GM23338 (cell line): ENCODE results near the gene PCED1A. TPM values are rescaled to one million over a fixed set of nuclear protein-coding genes. Genes with fewer than 3 reads are reported as not detected.

Experiments
- ATAC-seq: fragments of 200-7000 bp; cut with Tn5 transposase; 3 replicates; pipeline ENCODE4 v1.9.1; 2020
- DNase-seq: peaks from one replicate; pipeline ENCODE4 v3.0.0-alpha.2; 2015; ENCODE audit warnings: low spot score
- H2AFZ ChIP-seq: fragments of 200-600 bp; sonication (generic); 2 replicates; pipeline ENCODE4 v1.8.0; 2016; ENCODE audit warnings: antibody characterized with exemption, mild to moderate bottlenecking, moderate library complexity
- H3F3A ChIP-seq: fragments of 200-600 bp; sonication (generic); replicated peaks from 2 replicates; pipeline ENCODE4 v1.8.0; 2017; ENCODE audit warnings: antibody characterized with exemption, mixed run types, low read depth
- H3K27ac ChIP-seq: fragments of 200-600 bp; sonication (generic); 2 replicates; pipeline ENCODE4 v1.6.1; 2016; ENCODE audit warnings: low read depth
- H3K27me3 ChIP-seq: fragments of 200-600 bp; sonication (generic); 2 replicates; pipeline ENCODE4 v1.8.0; 2016; ENCODE audit warnings: mild to moderate bottlenecking, mixed run types, moderate library complexity; ENCODE audit not compliant: insufficient read depth
- H3K36me3 ChIP-seq: fragments of 200-600 bp; sonication (generic); 2 replicates; pipeline ENCODE4 v1.8.0; 2016; ENCODE audit warnings: mild to moderate bottlenecking; ENCODE audit not compliant: insufficient read depth
- H3K4me1 ChIP-seq: fragments of 200-600 bp; sonication (generic); 2 replicates; pipeline ENCODE4 v1.8.0; 2016; ENCODE audit warnings: mild to moderate bottlenecking, moderate library complexity; ENCODE audit not compliant: insufficient read depth
- H3K4me2 ChIP-seq: fragments of 200-600 bp; sonication (generic); 2 replicates; pipeline ENCODE4 v1.7.1; 2017; ENCODE audit warnings: mixed run types
- H3K4me3 ChIP-seq: fragments of 200-600 bp; sonication (generic); 2 replicates; pipeline ENCODE4 v1.6.1; 2016; ENCODE audit warnings: mixed run types
- H3K79me2 ChIP-seq: fragments of 200-600 bp; sonication (generic); replicated peaks from 2 replicates; pipeline ENCODE4 v1.8.0; 2017; ENCODE audit warnings: mild to moderate bottlenecking; ENCODE audit not compliant: insufficient read depth
- H3K9me2 ChIP-seq: fragments of 200-600 bp; sonication (generic); 2 replicates; pipeline ENCODE4 v1.8.0; 2017; ENCODE audit not compliant: insufficient read depth
- H4K20me1 ChIP-seq: fragments of 200-600 bp; sonication (generic); replicated peaks from 2 replicates; pipeline ENCODE4 v1.8.0; 2017; ENCODE audit warnings: mild to moderate bottlenecking; ENCODE audit not compliant: insufficient read depth
- H3K27ac Mint-ChIP-seq: 2 replicates; pipeline ENCODE4 v1.8.0; 2020; ENCODE audit warnings: inconsistent platforms, mild to moderate bottlenecking, moderate library complexity, mixed read lengths
- H3K27me3 Mint-ChIP-seq: 3 replicates; pipeline ENCODE4 v1.8.0; 2022; ENCODE audit warnings: low read depth, mild to moderate bottlenecking, moderate library complexity, mixed read lengths, inconsistent platforms; ENCODE audit not compliant: insufficient read depth, poor library complexity
- H3K36me3 Mint-ChIP-seq: 3 replicates; pipeline ENCODE4 v1.8.0; 2021; ENCODE audit warnings: low read depth, mild to moderate bottlenecking, inconsistent platforms, moderate library complexity, mixed read lengths
- H3K4me1 Mint-ChIP-seq: 3 replicates; pipeline ENCODE4 v1.8.0; 2020; ENCODE audit warnings: mild to moderate bottlenecking, inconsistent platforms, mixed read lengths
- H3K4me3 Mint-ChIP-seq: 3 replicates; pipeline ENCODE4 v1.8.0; 2021; ENCODE audit warnings: moderate library complexity, mild to moderate bottlenecking, inconsistent platforms, mixed read lengths
- H3K9me3 Mint-ChIP-seq: 3 replicates; pipeline ENCODE4 v1.8.0; 2020; ENCODE audit warnings: moderate library complexity, mild to moderate bottlenecking, inconsistent platforms, mixed read lengths
- CTCF ChIP-seq, 2 experiments: fragments of 200-600 bp in 1 of 2; sonication (generic) in 1 of 2; conservative IDR thresholded peaks; 2 replicates each; pipeline versions ENCODE4 v1.5.1 to v1.6.1; 2016 to 2017; ENCODE audit warnings: antibody characterized with exemption in 2 of 2, low read depth in 2 of 2, mild to moderate bottlenecking in 2 of 2, moderate library complexity in 1 of 2
- EZH2 ChIP-seq: fragments of 200-600 bp; sonication (generic); IDR thresholded peaks from one replicate; pipeline ENCODE4 v1.8.0; 2017; ENCODE audit warnings: antibody characterized with exemption, mild to moderate bottlenecking, low read depth; ENCODE audit not compliant: unreplicated experiment
- EZH2phosphoT487 ChIP-seq: fragments of 200-600 bp; sonication (generic); IDR thresholded peaks from one replicate; pipeline ENCODE4 v1.8.1; 2018; ENCODE audit warnings: antibody characterized with exemption; ENCODE audit not compliant: unreplicated experiment
- POLR2AphosphoS5 ChIP-seq: IDR thresholded peaks from 2 replicates; pipeline ENCODE4 v1.6.1; 2016; ENCODE audit warnings: antibody characterized with exemption, low read depth
- polyA plus RNA-seq: library from polyadenylated mRNA; unstranded; fragments of >200 nt; fragmentation: Nextera tagmentation; extraction: Ambion mirVana; gene quantifications from 2 replicates; pipeline ENCODE4 v1.2.1, GENCODE V29; 2016
- total RNA-seq: library from RNA; depleted of rRNA; stranded (reverse); fragments of >200 nt; shearing (Covaris generic); gene quantifications from 2 replicates; pipeline ENCODE4 v1.2.3, GENCODE V29; 2014
- TF ChIP-seq, protein P1 (sequence below): IDR thresholded peaks from 2 replicates; pipeline ENCODE4 v1.6.1; 2016; ENCODE audit warnings: antibody characterized with exemption

Gene PCED1A
- total and polyA plus RNA-seq, 2 experiments from 2014 or later: 5.0 to 8.9 TPM

- Mint-ChIP-seq H3K27ac (peak within 1 kb of the TSS; percentile 81), H3K9me3 (no peaks in the 10 kb centered on the region), H3K4me1 (peaks cover 35% of the 10 kb centered on the region), H3K4me3 (peak within 1 kb of the TSS; percentile 97), H3K36me3 (peaks cover 27% of the 10 kb centered on the region), H3K27me3 (peaks cover 59% of the 10 kb centered on the region)
- peak; percentile 77 for ATAC-seq
- peak; percentile 86 for DNase-seq
- H3K36me3 ChIP-seq: no peaks in the 10 kb centered on the region
- peaks cover 3% of the 10 kb centered on the region; the same call in 1 of the 2 replicates for H4K20me1 ChIP-seq
- peak within 1 kb of the TSS; percentile 98 for H3K4me2 ChIP-seq
- no peaks in the 10 kb centered on the region for H3K79me2 ChIP-seq
- H3K9me2 ChIP-seq: no peaks in the 10 kb centered on the region
- no peak within 1 kb of the TSS for H3K27ac ChIP-seq
- H2AFZ ChIP-seq: peak within 1 kb of the TSS; percentile 97
- peaks cover 31% of the 10 kb centered on the region for H3K4me1 ChIP-seq
- H3K27me3 ChIP-seq: peaks cover 68% of the 10 kb centered on the region
- peak in 1 of 2 experiments; percentile 26; a peak in 1 of 4 replicates for TF ChIP-seq CTCF (conservative IDR thresholded peaks at IDR 0.05; ENCODE audit: low read depth in 2 of 2)
- no peak for TF ChIP-seq POLR2AphosphoS5
- TF ChIP-seq EZH2: peak; percentile 69
- TF ChIP-seq, protein P1, sequence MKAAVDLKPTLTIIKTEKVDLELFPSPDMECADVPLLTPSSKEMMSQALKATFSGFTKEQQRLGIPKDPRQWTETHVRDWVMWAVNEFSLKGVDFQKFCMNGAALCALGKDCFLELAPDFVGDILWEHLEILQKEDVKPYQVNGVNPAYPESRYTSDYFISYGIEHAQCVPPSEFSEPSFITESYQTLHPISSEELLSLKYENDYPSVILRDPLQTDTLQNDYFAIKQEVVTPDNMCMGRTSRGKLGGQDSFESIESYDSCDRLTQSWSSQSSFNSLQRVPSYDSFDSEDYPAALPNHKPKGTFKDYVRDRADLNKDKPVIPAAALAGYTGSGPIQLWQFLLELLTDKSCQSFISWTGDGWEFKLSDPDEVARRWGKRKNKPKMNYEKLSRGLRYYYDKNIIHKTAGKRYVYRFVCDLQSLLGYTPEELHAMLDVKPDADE: no peak
- peak within 1 kb of the TSS; percentile 79 for H3K4me3 ChIP-seq
- 0 out of 2 replicates have a peak, but pooled peaks cover 4% of the 10 kb centered on the region for H3F3A ChIP-seq
These were observed 39.8 kb downstream of the PCED1A start, which contains the start of gene CPXM1 for GRCh38 chr20:2800521-2801285. Gene CPXM1 (minus strand): TSS chr20:2800627. CDS start chr20:2800572, 55 bp downstream.

GRCh38 chr20:2799688-2800520 is 40.6 kb downstream of the PCED1A start:
- Histone ChIP-seq H2AFZ (peak overlapping the region; percentile 97), H3K79me2 (no peaks in the 10 kb centered on the region), H3K36me3 (no peaks in the 10 kb centered on the region), H3K27me3 (peaks cover 60% of the 10 kb centered on the region), H3K4me2 (peak overlapping the region; percentile 98), H4K20me1 (peaks cover 3% of the 10 kb centered on the region; the same call in 1 of the 2 replicates), H3K27ac (no peak overlapping the region), H3K9me2 (no peaks in the 10 kb centered on the region), H3K4me3 (peak overlapping the region; percentile 79), H3K4me1 (peaks cover 24% of the 10 kb centered on the region), H3F3A (0 out of 2 replicates have a peak, but pooled peaks cover 4% of the 10 kb centered on the region)
- peaks cover 32% of the 10 kb centered on the region for H3K36me3 Mint-ChIP-seq
- peaks cover 51% of the 10 kb centered on the region for H3K27me3 Mint-ChIP-seq
- peak overlapping the region; percentile 97 for H3K4me3 Mint-ChIP-seq
- H3K4me1 Mint-ChIP-seq: peaks cover 30% of the 10 kb centered on the region
- peak overlapping the region; percentile 81 for H3K27ac Mint-ChIP-seq
- H3K9me3 Mint-ChIP-seq: no peaks in the 10 kb centered on the region
- DNase-seq (peak; percentile 56), ATAC-seq (peak; percentile 44)
- TF ChIP-seq EZH2phosphoT487 (no peak), EZH2 (peak; percentile 44)
